DMS 273 treated with DMSO at 0.1 percent for 48 hours (cell line): ENCODE data around the gene ANGEL1.

ENCODE experiments used
- DNase-seq: peaks from one replicate; lab custom pipeline; 2025; lab: John Stamatoyannopoulos, UW

The ANGEL1 gene

DNA sequence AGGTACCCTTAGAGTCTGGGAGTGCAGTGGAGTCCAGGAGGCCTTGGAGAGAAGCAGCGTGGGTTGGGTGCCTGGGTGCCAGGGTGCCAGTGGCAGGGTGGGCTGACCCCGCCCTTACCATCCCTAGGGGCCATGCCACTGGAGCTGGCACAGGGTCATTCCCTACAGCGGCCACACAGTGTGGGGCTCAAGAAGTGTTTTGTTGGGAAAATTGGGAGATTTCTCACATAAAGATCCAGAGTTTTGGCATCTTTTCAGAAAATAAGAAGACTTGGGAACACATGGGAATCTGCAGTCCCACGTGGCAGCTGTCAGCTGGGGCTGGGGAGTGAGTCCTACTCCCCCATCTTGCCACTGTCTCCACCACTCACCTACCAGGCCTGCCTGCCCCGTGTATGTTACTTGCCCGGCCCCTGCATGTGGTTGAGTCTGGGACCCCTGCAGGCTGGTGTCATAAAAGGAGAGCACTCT lies 47.2 kb downstream of the ANGEL1 start:
- DNase-seq, result no peak

DNA sequence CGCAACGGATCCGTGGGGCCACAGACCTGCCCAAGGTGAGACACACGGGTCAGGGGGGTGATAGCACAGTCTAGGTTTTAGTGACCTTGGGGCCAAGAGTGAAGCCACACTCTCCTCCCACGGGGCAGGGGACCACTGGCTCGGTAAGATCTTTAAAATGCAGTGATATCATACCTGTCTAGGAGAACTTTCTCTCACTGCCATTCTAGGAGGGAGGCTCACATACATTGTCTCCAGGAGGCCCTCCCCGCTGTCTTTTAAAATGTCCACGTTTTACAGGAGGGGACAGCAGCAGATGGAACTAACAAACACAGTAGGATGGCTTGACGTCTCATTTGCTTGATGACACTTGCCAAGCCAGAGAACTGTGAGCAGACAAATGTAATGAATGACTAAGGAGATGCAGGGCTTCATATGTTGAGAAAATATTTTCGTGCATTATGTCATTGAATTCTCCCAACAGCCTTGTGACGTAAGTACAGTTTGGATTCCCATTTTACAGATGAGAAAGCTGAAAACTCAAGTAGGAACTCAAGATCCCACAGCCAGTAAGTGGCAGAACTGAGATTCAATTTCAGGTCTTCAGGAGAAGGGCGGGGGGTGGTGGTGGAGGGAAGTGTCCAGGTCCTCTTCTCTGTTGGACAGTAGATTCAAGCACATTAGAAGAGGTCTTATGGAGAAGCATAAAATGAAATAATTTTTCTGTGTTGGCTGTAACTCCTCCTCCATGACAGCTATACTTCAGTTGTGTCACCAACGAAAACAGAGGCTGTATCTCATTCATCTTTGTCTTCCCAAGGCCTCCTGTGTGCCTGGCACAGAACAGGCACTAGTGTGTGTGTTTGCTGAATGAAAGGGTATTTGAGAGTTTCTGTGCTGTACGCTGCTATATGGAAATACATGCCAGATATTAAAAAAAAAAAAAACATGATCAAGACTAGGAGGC lies 49.3 kb downstream of the ANGEL1 start:
- DNase-seq, result no peak

DNA sequence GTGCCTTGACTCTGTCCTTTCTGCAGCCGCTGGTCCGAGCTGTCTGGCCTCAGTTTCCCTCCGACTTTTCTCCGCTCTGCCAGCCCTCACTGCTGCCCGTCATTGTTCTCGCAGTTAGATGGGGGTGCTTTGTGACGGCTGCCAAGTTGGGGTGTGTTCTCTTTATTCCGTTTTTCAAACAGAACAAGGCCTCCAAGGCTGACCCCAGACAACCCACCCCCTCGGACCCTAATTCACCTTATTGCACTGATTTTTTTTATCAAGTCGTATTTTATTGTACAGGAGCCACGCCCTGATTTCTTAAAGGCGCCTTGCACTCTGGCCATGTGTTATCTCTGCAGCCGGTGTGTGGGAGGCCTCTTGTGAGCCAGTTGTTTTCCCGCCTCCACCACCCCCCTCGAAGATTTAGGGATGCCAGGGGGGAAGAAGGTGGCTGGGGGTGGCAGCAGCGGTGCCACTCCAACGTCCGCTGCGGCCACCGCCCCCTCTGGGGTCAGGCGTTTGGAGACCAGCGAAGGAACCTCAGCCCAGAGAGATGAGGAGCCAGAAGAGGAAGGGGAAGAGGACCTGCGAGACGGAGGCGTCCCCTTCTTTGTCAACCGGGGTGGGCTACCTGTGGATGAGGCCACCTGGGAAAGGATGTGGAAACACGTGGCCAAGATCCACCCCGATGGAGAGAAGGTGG lies 50.1 kb downstream of the ANGEL1 start:
- no peak for DNase-seq

DNA sequence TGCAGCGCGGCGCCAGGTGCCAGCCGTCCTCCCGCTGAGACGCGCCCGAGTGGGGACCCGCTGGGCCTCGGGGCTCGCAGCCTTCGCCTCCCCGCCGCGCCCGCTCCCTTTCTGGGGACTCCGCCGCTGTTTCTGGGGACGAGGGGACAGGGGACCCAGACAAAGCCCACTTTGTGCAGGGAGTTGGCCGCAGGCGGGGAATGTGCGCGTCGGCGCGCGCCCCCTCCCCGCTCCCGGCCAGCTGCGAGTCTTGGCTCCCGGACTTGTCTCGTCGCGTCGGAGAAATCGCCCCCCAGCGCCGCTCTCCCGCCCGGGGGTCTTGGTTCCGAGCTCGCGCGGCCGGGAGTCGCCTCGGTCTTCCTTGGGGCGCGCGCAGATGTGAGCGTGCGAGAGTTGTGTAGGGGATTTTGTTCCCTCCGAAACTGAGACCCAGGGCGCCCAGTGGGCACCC lies 50.7 kb downstream of the ANGEL1 start:
- no peak for DNase-seq

DNA sequence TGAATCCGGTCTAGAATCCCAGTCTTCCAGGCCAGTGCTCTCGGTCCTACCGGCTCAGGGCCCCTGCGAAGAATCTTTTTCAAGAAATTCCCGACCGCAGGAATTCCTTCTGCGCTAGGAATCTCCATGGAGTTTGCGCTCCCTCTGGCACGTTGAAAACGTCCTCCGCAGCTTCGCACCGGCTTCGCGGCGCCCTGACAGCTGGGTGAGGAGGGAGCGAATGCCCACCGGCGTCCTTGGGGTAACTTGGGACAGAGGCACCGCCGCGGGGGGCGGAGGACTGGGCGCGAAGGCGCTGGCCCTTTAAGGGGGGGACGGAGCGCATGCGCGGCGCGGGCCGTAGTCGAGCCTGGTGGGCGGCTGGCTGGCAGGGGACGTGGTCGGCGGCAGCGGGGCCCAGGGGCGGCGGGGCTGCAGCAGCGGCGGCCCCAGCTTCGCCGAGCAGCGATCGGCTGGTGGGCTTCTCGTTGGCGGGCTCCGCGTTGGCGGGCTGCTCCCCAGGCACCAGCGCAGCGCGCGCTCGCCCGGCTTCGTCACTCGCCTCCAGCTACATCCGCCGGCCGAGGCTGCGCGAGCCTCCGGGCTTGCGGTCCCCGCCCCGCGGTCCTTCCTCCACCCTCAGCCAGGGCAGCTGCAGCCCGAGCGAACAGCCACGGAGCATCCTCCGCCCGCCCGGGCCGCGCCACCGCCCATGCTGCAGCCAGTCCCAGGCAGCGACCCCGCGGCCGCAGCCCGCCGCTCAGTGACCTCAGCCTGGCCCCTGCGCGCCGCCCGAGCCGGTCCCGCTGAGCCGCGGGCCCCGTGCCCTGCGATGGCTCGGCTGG lies 51.3 kb downstream of the ANGEL1 start, which contains the start of gene VASH1:
VASH1 (plus strand) TSS at position 333 of the 824 bp plus-strand sequence. CDS start 1,354 bp downstream, outside the sequence.
- no peak for DNase-seq

DNA sequence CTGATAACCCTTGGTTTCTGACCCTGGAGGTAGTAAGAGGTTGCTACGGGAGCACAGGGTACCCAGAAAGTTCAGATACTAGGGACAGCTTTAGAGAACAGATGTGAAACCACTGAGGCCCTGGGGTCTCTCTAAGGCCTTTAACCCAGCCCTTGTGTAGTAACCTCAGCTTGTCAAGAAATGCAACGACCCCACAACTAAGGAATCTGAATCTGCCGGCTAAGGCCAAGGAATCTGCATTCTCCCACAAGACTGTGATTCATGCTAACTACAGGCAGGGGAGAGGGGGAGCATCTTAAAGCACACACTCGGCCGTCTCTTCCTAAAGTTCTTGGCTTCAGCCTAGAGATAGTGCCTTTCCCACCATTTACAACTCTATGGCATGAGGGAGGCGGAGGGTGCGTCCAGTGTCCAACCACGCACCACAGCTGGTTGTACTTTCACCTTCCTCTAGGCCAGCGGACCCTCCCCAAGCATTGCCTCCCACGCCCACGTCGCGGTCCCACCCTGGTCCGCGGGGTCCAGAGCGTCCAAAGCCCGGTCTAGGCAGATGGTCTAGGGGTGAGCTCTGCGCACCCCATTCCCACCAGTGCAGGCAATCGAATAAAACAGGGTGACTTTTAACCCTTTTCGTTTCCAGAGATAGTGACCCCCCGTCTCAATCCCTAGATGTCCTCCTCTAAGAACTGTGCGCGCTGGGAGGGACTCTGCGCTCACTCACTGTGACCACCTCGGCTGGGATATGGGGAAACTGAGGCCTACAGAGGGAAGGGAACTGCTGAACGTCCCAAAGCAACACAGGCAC lies 52.1 kb downstream of the ANGEL1 start:
- no peak for DNase-seq

DNA sequence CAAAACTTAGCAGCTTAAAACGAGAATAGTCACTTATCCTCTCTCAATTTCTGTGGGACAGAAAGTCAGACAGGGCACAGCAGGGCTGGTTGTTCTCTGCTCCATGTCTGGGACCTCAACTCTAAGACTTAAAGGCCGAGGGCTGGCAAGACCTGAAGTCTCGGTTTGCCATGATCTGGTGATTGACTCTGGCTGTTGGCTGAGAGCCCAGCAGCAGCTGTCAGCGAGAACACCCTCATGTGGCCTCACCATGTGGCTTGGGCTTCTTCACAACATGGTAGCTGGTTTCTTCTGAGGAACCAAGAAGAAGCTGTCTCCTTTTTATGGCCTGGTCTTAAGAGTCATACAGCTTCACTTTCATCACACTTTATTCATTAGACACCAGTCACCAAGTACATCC lies 53.1 kb downstream of the ANGEL1 start:
- DNase-seq, result no peak

DNA sequence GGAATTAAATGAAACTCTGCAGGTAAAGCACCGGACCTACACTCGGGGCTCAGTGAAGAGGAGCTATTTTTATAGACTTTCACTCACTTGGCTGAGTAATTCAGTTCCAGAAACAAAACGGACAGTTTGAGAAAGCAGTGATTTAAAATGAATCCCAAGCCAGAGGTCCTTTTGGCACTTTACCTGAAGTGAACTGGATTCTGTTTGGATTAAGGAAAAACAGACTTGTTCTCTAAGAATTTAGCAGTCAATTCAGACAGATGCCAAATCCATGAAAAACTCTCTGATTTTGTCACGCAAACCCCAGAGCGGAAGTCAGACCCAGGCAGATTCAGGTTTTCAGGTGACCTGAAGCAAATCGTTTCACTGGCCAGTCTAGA lies 56.3 kb downstream of the ANGEL1 start:
- no peak for DNase-seq

DNA sequence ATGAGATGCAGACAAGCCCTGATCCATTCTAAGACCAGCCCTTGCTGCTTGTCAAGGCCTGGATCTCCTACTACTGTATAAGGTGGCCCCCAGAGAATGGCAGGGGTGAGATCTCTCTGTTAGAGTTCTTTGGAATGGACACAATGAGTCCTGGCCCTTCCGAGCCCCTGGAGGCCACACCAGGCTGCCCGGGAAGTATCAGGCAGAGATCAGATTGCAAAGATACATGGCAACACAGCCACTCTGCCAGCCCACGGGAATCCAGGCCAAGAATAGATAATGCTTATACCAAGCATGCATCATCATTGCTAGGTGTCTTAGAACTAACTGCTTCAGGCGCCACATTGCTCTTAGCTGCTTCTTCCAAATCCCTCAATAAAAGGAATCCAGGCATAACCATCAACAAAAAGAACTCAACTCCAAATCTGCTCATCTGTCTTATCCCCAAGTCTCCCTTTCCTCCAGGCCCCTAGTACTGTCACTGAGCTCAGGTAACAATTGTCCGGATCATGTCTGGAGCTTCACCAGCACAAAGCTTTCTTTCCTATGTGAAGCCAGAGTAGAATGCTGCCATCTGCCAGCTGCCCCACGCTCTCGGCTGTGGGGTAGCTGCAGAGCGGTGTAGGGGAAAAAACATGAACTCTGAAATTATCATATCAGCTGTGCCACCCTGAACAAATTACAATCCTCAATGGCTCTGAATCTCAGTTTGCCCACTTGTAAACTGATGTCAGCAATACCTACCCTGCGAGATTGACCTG lies 56.9 kb downstream of the ANGEL1 start:
- DNase-seq, result no peak

DNA sequence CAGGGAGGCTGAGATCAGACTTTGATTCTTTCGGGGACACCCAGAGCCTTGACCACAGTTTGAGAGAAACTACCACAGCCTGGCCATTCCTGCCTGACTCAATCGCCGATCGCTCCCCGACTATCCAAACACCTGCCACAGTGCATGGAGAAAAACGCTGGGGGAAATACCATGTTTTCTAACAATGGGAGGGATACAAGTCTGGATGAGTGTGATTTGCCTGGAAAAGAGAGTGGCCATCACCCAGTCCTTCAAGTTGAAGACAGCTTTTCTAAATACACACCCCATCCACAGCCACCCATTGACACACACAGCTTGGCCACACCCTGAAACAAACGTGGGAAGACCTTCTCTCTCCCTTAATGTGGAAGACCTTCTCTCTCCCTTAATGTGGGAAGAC lies 58.1 kb downstream of the ANGEL1 start:
- DNase-seq, result no peak

DNA sequence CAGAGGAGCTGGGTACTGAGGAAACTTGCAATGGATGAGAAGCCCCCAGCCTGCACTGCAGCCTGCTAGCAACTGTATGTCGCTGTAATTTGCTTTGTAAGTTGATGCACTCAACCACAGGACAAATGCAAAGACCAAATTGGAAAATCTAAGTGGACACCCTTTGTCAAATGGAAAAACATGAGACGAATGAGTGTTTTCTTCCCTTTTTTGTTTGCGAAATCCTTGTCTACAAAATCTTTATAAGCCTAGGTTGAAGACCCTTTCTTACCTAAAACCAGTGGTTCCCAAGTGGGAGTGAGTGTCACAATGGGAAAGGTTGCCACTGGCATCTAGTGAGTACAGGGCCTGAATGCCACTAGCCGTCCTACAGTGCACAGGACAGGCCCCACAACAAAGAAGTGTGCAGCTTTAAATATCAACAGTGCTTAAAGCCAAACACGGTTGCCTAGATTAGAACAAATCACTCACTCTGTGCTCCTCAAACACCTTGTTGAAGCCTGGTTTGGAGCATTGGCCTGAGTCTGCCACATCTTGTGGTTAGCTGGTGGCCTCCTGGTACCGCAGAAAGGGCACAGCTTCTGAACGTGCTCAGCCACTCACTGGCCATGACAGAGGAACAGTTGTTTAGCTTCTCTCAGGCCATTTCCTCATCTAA lies 59.0 kb downstream of the ANGEL1 start:
- DNase-seq, result no peak

DNA sequence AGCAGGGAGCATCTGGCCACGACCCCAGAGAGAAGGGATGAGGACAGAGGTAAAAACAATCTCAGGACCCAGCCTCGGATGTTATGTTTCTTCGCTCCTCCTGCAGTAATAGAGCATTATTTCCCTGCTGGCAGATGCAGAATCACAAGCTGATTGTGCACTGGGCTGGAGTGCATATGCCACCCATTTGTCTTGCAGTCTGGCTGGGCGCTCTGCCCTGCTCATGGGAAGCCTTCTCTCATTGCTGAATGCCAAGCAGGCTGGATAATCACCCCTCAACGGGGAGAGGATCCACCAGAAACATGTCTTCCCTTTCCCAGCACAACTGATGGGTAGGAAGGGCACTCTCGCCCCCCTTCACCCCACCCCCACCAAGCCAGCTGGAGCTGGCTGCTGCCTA lies 59.9 kb downstream of the ANGEL1 start:
- DNase-seq, result no peak

DNA sequence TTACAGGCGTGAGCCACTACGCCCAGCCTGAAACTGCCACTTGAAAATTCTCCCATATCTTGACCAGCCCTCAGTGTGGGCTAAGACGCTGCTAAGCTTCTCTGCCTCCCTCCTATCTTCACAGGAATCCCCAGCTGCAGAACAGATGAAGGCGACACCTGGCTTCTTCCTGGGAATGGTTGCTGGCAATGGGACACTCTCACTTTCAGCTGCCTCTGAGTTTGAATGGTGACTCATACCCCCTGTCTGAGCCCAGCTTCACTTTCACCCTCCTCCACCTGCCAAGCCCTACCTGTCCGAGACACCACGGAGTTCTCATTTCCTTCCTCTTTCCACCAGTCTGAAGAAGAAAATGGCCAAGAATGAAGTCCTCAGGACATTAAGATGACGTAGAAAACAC lies 69.7 kb downstream of the ANGEL1 start:
- DNase-seq, result no peak

DNA sequence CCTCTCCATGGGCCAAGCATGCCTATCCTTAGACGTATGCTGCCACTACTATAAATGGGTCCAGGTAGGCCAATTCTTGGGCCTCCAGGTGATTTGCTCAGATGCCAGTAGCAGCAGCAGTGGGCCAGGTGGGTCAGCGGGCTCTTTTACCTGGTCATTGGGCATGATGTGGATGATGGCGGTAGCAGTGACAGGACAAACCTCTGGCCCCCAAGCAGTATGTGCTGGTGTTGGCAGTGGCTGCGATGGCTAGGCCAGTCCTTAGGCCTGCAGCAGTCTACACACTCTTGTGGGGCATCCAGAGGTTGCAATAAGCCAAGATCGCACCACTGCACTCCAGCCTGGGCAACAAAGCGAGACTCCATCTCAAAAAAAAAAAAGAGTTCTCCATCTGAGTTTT lies 70.5 kb downstream of the ANGEL1 start:
- DNase-seq, result no peak

DNA sequence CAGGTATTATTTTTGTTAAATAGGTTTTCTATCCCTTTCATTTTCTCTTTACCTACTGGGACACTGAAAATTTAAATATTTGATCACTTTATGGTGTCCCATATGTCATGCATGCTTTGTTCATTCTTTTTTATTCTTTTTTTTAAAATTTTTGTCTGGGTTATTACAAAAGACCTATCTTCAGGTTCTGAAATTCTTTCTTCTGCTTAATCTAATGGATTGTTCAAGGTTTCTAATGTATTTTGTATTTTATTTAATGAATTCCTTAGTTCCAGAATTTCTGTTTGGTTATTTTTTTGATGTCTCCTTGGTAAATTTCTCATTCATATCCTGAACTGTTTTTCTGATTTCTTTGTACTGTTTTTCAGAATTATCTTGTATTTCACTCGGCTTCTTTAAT lies 71.6 kb downstream of the ANGEL1 start:
- DNase-seq, result no peak
